SK-N-SH (cell line): ENCODE results near the gene UGGT2.

ENCODE experiments used
- CHD2 ChIP-seq: fragments of 150-350 bp; IDR thresholded peaks from 2 replicates; pipeline ENCODE4 v1.6.1; 2018; ENCODE audit warnings: low read length; ENCODE audit not compliant: partially characterized antibody
- CTCF ChIP-seq: fragments of 200-600 bp; sonication (generic); IDR thresholded peaks from 2 replicates; pipeline ENCODE4 v1.6.1; 2017; ENCODE audit warnings: antibody characterized with exemption, mild to moderate bottlenecking, moderate library complexity
- ELF1 ChIP-seq: IDR thresholded peaks from 2 replicates; pipeline ENCODE4 v1.4.0; 2012
- EP300 ChIP-seq, 2 experiments: IDR thresholded peaks; 2 replicates each; pipeline versions ENCODE4 v1.4.0 to v1.6.1; 2012; ENCODE audit warnings: borderline replicate concordance in 1 of 2, low read depth in 1 of 2, low read length in 1 of 2
- EZH2phosphoT487 ChIP-seq: fragments of 200-600 bp; sonication (generic); IDR thresholded peaks from 2 replicates; pipeline ENCODE4 v1.6.1; 2017; ENCODE audit warnings: low read depth, mixed run types, mild to moderate bottlenecking, antibody characterized with exemption, moderate library complexity, borderline replicate concordance
- GATA2 ChIP-seq: sonication (generic); formaldehyde crosslinking; IDR thresholded peaks from 2 replicates; pipeline ENCODE4 v1.5.0; 2020; ENCODE audit warnings: mild to moderate bottlenecking, missing genetic modification reagents
- PBX3 ChIP-seq: IDR thresholded peaks from 2 replicates; pipeline ENCODE4; 2012
- POLR2AphosphoS5 ChIP-seq: IDR thresholded peaks from 2 replicates; pipeline ENCODE4 v1.6.1; 2012; ENCODE audit warnings: low read depth, low read length
- RAD21 ChIP-seq: IDR thresholded peaks from 2 replicates; pipeline ENCODE4 v1.6.1; 2012; ENCODE audit warnings: mild to moderate bottlenecking, low read length
- REST ChIP-seq: IDR thresholded peaks from 2 replicates; pipeline ENCODE4 v1.6.1; 2012; ENCODE audit warnings: mild to moderate bottlenecking, low read depth, low read length, moderate library complexity
- RXRA ChIP-seq: IDR thresholded peaks from 2 replicates; pipeline ENCODE4 v1.4.0; 2012; ENCODE audit warnings: low read depth, mild to moderate bottlenecking, borderline replicate concordance
- SMC3 ChIP-seq: IDR thresholded peaks from 2 replicates; pipeline ENCODE4 v1.6.1; 2012; ENCODE audit warnings: low read depth, low read length, improper control_type of control experiment
- TAF1 ChIP-seq: IDR thresholded peaks from 2 replicates; pipeline ENCODE4 v1.6.1; 2012; ENCODE audit warnings: low read depth, mild to moderate bottlenecking, low read length, moderate library complexity, borderline replicate concordance
- TCF12 ChIP-seq: IDR thresholded peaks from 2 replicates; pipeline ENCODE4 v1.4.0; 2012

- TF ChIP-seq POLR2AphosphoS5 (no peak), SMC3 (no peak), CTCF (no peak), REST (no peak), RXRA (no peak), TAF1 (no peak), TCF12 (no peak), GATA2 (CRISPR knock-in tag) (no peak), RAD21 (no peak), CHD2 (no peak), PBX3 (no peak), EZH2phosphoT487 (no peak), EP300 (IDR thresholded peaks at IDR 0.05; ENCODE audit: borderline replicate concordance in 1 of 2, low read depth in 1 of 2, low read length in 1 of 2) (no peak), ELF1 (no peak)
Measured at GRCh38 chr13:96018135-96018534, 35.1 kb downstream of the UGGT2 start.
